ENCODE results near the gene BMPER.

BMPER gene

DNA sequence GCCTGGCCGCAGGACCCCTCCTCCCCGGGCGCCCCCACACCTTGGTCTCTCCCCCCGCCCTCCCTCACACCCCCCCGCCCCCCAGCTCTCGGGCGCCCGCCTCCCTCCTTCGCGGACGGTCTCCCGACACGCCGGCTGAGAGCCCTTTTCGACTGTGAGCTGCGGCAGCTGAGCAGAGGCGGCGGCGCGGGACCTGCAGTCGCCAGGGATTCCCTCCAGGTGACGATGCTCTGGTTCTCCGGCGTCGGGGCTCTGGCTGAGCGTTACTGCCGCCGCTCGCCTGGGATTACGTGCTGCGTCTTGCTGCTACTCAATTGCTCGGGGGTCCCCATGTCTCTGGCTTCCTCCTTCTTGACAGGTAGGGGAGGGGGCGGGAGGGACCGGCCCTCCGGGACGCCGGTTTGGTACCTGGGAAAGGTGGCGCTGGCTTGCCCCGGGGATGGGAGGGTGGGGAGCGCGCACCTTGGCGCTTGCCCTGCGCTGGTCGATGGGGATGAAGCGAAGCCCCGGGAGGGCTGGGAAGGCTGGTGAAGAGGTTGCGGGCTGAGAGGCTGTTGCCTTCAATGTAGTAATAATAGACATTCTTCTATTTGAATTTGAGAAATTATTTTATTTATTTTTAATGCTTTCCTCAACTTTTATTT is at the start of gene BMPER:
TSS of gene BMPER (plus strand) at position 151 of the 644 bp plus-strand sequence. CDS start at position 226, 75 bp downstream.
- peak within 1 kb of the TSS; percentile 60 for H3K4me3 ChIP-seq (ENCODE audit: low read depth, low read length)

- no peak overlapping the region for H3K4me3 ChIP-seq (ENCODE audit: low read depth, low read length)
Measured at GRCh38 chr7:33861947-33862346, 43.4 kb upstream of the BMPER start.

GRCh38 chr7:33862946-33863814 is 42.2 kb upstream of the BMPER start:
- H3K4me3 ChIP-seq (ENCODE audit: low read depth, low read length) = no peak overlapping the region

- no peak overlapping the region for H3K4me3 ChIP-seq (ENCODE audit: low read depth, low read length)
Measured at GRCh38 chr7:33868166-33868565, 37.2 kb upstream of the BMPER start.

DNA sequence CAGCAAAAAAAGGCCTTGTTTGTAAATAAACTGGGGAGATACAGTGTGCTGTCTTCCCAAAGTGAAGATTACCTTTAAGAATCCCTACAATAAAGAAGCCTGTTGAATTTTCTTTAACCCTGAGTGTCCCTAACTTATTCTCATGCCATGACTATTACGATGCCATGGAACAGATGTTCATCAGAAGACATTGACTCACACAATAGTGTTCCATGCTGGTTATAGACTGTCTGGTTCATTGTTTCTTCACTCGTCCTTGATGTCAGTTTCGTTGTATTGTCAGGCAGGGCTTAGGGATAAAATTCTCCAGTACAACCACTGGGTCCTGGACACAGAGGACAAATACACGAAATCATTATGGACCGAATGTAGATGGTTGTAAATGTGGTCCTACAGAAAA is 36.2 kb upstream of the BMPER start:
- no peak overlapping the region for H3K4me3 ChIP-seq (ENCODE audit: low read depth, low read length)

- H3K4me3 ChIP-seq (ENCODE audit: low read depth, low read length) = no peak overlapping the region
Measured at GRCh38 chr7:33870120-33870519, 35.2 kb upstream of the BMPER start.

DNA sequence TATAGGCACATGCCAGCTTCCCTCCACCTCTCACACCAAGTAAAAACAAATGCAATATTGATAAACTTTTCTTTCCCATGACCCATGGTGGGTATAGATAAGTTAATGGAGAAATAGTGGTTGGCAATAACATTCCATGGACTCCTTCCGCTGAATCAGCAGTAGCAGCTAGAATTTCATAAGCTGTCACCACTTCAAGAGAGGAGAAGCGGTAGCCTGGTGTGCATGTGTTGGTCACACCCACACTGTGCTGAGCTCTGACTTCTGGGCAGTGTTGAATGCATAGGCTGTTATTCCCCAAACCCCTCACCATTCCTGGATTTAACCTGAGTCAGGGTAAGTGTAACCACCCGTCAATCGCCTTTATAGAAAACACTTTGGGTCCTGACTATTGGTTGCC is 32.5 kb upstream of the BMPER start:
- H3K4me3 ChIP-seq (ENCODE audit: low read depth, low read length) = no peak overlapping the region

DNA sequence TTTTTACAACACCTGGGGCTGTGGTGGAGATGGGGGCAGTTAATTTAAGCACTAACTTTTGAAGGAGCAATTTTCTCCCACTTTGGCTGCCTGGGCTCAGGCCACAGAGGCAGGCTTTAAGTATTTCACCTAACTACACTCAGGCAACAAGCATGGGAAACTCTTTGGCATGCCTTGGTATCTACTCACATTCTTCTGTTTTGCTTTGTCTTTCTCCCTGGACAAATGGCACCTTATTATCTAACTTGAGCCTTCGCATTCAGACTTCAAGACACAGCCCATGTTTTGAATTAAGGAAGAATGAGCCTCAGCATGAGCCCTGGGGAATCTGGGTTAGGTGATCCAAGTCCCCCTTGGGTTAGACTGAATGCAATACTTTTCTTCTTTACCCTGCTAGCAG is 31.8 kb upstream of the BMPER start:
- H3K4me3 ChIP-seq (ENCODE audit: low read depth, low read length) = no peak overlapping the region

DNA sequence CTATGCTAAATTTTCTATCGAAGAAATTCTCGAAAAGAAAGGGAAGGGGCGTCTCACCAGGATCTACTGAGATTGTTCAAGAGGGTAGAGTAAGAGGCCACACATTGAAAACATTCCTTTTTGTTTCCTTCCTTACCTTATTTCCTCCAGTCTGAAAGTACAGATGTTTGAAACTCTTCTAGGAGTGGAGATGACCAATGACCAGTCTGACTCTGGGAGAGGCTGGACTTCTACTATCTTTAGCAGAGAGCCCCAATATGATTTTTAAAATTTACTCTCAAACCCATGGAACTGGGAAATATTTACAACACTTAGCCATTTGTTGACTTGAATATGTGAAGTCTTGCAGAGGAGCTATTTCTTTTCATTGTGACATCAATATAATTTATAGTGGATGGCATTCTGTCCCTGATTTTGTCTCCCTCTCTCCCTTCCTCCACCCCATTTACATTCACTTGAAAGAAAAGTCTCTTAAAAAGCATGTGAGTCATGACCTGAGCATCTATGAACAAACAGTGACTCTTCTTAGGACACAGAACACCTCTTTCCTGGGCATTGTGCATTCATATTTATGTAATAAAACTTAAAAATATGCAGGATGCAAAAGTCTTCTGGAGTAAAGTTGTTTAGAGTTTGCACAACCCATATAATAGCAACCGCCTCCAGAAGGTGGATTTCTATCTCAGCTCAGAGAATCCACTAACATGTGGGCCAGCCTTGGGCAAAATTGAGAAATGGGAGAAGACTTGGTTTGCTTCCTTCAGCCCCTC is 31.2 kb upstream of the BMPER start:
- no peak overlapping the region for H3K4me3 ChIP-seq (ENCODE audit: low read depth, low read length)

DNA sequence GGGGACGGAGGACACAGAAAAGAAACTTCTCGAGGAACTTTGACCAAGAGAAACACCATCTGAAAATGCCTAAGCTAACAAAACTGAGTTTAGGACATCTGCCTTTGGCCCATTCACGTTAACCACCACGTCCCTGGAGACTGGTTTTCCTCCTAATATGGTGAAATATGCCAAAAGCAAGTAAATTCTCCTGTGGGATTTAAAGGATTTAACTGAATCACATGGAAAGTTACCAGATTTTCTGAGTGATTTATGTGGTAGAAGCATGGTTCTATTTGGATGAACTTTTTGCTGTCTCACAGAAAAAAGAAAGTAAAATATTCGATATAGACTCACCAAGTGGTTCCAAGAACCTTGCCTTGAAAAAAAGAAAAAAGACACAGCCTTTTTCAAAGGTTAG is 30.4 kb upstream of the BMPER start:
- no peak overlapping the region for H3K4me3 ChIP-seq (ENCODE audit: low read depth, low read length)

- no peak overlapping the region for H3K4me3 ChIP-seq (ENCODE audit: low read depth, low read length)
Measured at GRCh38 chr7:33876596-33877274, 28.6 kb upstream of the BMPER start.

DNA sequence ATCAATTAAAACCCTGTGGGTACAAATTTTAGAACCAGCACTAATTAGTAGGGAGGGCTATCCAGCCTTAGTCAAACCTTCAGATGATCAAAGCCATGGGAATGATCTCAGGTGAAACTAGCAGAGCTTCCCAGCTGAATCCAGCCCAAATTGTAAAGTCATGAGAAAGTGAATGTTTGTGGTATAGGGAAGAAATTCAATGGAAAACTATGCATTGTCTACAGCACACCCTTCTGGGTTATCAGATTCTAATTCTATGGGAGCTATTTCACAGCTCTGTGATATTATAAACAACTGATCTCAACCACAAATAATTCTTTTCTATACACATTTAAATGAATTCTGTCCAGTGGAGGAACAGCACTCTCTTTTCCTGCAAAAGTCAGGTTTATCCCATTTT is 24.6 kb upstream of the BMPER start:
- H3K4me3 ChIP-seq (ENCODE audit: low read depth, low read length) = no peak overlapping the region

DNA sequence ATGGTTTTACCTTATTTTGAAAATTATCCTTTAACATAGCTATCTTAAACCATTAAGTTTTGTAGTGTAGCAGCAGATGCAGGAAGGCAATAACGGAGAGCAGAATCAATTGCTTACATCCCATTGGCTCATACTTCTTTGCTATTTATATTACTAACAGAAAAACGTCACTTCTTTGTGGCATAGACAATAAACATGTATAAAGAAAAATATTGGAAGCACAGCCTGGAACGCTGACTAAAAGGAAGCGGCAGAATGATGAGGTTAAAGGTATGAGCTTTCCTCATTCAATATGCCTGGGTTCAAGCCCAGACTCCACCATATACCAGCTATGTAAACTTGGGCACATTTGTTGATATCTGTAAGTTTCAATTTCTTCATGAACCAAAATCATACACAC is 24.0 kb upstream of the BMPER start:
- no peak overlapping the region for H3K4me3 ChIP-seq (ENCODE audit: low read depth, low read length)

DNA sequence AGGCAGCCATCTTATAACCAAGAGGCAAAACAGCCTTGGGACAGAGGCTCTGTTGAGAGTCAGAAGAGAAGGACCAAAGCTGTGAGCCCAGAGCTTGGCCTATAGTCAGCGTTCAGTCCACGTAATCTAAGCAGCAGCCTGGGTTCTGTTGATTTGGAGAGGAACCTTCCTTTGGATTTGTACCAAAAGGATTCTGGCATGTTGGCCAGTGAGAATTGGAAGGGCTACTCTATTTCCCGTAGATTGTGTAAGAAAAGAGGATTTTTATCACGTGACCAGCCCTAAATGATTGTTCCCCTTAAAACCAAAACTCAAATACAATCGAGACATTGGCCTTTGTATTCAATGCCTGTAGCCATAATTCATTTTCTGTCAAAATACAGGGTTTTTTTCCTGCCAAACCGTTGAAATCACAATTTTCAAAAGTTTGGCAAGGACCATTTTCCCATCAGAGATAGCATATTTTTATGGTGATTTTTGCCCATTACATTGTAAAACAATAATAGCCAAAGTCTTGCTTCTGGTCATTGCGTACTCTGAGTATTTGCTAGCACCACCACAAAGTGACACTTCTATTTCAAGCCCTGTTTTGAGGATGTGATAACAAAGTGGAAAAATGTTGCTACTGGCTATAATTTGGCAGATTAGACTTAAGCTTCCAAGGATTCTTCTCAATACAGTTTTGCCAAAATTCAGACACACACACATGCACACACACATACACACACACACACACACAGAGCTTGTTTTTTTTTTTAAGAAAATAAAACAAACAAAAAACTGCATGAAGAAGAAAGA is 23.1 kb upstream of the BMPER start:
- H3K4me3 ChIP-seq (ENCODE audit: low read depth, low read length) = no peak overlapping the region

GRCh38 chr7:33882950-33883670 is 22.2 kb upstream of the BMPER start:
- H3K4me3 ChIP-seq (ENCODE audit: low read depth, low read length) = no peak overlapping the region

DNA sequence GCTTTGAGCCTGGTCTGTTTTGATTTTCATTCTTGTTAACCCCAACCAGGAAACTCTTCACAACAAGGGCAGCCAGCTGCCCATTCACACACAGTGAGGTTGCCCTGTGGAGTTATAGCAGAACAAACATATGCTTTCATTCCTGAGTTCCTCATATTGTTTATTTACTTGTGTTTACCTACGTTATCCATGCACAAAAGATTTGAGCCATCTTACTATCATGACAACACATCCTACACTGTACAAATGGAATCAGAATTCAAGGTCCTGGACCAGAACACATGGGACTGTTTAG is 21.7 kb upstream of the BMPER start:
- H3K4me3 ChIP-seq (ENCODE audit: low read depth, low read length) = no peak overlapping the region

GRCh38 chr7:33885290-33886148 is 19.8 kb upstream of the BMPER start:
- no peak overlapping the region for H3K4me3 ChIP-seq (ENCODE audit: low read depth, low read length)

DNA sequence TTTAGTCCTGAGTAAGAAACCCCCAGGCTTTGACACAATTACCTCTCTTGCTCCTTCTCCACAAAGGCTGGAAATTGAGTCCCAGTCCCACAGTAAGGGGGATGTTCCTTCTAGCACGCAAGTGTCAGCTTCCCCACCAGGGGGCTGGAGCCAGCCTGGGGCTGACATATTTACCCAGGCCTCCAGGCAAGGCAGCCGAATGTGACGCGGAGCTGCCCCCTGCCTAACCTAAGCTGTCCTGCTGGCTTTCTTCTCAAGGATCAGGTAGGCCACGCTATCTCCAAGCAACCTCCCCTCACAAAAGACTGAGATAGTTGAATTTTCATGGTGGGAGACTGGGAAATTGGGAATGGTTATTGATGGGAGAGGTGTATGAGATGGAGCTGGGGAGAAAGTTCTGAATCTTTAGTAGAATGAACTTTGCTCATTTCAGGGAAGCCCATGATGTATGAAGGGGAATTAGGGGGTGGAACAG is 19.2 kb upstream of the BMPER start:
- H3K4me3 ChIP-seq (ENCODE audit: low read depth, low read length) = no peak overlapping the region

Data from iPS-11a (cell line).